Activated CD8-positive, alpha-beta memory T cell treated with anti-CD3 and anti-CD28 coated beads, Interleukin-2, amount 10 ng/mL, durations not matched to agents 7 days and 5 days (primary cell): ENCODE measurements around the gene ERC1. TPM values are rescaled to one million over a fixed set of nuclear protein-coding genes. Genes with fewer than 3 reads are reported as not detected.
"Not testable (repeated sequence)": the region's sequence is repeated elsewhere in the genome, so short reads cannot be mapped to it uniquely, and the experiment has no call there.

Source experiments
- ATAC-seq: fragments of 150-1000 bp; cut with Tn5 transposase; one replicate; pipeline ENCODE4 v1.10.0; 2021; ENCODE audit warnings: moderate library complexity
- CTCF ChIA-PET: fragments of 350-600 bp; sonication (Branson Sonifier 250); formaldehyde crosslinking; loops from one replicate; lab custom pipeline; 2021; ENCODE audit warnings: antibody characterized with exemption; lab: Charles Lee
- DNase-seq: peaks from one replicate; pipeline ENCODE4 v3.0.0-alpha.2; 2020
- H3K27ac Mint-ChIP-seq: one replicate; pipeline ENCODE4 v1.8.0; 2021; ENCODE audit warnings: mild to moderate bottlenecking, mixed read lengths
- H3K27me3 Mint-ChIP-seq: one replicate; pipeline ENCODE4 v1.8.0; 2021; ENCODE audit warnings: mixed read lengths
- H3K36me3 Mint-ChIP-seq: one replicate; pipeline ENCODE4 v1.8.0; 2021; ENCODE audit warnings: mild to moderate bottlenecking, mixed read lengths
- H3K4me1 Mint-ChIP-seq: one replicate; pipeline ENCODE4 v1.8.0; 2021; ENCODE audit warnings: mixed read lengths
- H3K4me3 Mint-ChIP-seq: one replicate; pipeline ENCODE4 v1.8.0; 2021; ENCODE audit warnings: mild to moderate bottlenecking, moderate library complexity, mixed read lengths
- H3K9me3 Mint-ChIP-seq: one replicate; pipeline ENCODE4 v1.8.0; 2022; ENCODE audit warnings: low read depth, mixed read lengths
- total RNA-seq, 2 experiments: library from RNA; stranded (reverse); gene quantifications; one replicate each; pipeline ENCODE4 v1.2.3, GENCODE V29; 2021

ERC1 gene
- total RNA-seq, 2 experiments from 2014 or later: 18.8 to 25.2 TPM

DNA sequence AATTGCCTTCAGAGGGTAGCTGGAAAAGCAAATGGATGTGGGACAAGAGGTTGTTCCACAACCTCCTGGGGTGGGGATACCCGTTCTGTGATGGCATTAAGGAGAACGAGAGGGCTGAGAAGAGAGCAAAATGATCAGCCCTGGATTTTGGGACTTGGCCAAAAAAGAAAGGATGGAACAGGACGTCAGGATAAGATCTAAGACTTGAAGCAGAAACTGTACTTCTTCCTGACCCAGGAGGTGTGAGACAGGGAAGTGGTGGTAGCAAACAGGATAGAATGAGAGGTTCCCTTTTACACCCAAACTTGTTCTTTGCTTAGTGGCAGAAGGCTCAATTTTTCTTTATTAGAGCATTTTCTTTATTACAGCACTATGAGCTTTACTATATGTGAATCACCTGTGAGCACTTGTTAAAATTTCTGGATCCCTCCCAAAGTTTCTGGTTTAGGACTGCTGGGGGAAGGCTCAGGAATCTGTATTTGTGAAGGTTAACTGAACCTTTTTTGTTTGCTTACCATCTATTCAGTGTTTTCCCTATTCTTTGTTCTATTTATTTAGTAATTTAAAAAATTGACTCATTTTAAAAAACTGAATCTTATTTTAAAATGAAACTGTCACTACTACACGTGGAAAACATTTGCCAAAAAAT is 59.2 kb downstream of the ERC1 start:
- ATAC-seq (no peak), DNase-seq (no peak)
- H3K36me3 Mint-ChIP-seq: no peaks in the 10 kb centered on the region
- H3K4me3 Mint-ChIP-seq: no peak overlapping the region
- no peaks in the 10 kb centered on the region for H3K9me3 Mint-ChIP-seq
- H3K27me3 Mint-ChIP-seq: no peaks in the 10 kb centered on the region
- CTCF ChIA-PET: no interaction called here
- H3K27ac Mint-ChIP-seq: no peak overlapping the region
- peaks cover 9% of the 10 kb centered on the region for H3K4me1 Mint-ChIP-seq

DNA sequence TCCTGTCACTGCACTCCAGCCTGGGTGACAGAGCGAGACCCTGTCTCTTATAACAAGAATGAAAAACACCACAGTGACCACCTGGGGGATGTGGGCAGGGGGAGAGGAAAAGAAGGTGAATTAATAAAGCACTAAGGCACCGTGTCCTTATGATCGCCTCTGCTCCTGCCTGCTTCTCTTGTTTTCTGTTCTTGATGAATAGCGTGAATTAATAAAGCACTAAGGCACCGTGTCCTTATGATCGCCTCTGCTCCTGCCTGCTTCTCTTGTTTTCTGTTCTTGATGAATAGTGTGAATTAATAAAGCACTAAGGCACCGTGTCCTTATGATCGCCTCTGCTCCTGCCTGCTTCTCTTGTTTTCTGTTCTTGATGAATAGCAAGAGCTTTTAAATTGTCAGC is 60.6 kb downstream of the ERC1 start:
- H3K4me1 Mint-ChIP-seq, H3K4me3 Mint-ChIP-seq, H3K27ac Mint-ChIP-seq, ATAC-seq, CTCF ChIA-PET, H3K9me3 Mint-ChIP-seq, DNase-seq, H3K36me3 Mint-ChIP-seq, H3K27me3 Mint-ChIP-seq: not testable (repeated sequence)

DNA sequence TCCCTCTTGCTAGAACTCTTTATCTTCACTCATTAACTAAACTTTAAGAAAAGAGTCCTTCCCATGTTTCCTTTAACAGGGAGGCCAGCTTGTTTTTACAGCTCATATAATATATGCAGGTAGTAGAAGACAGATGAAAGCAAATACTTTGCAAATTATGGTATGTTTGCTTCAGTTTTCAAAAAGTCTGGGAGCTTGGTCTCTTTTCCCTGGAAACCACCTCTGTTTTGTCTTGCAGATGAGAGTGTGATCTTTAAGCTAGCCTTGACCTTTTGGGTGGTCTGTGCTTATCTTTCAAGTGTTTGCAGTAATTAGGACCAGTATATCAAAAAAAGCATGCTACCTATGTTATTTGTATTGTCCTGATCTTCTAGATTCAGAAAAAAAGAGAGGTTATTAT is 62.7 kb downstream of the ERC1 start:
- H3K27me3 Mint-ChIP-seq: no peaks in the 10 kb centered on the region
- no peak overlapping the region for H3K4me3 Mint-ChIP-seq
- no peak overlapping the region for H3K27ac Mint-ChIP-seq
- CTCF ChIA-PET: interaction anchor here (1.2 kb wide), 1 partner anchor 39 kb away, joined by 3 read pairs; no protein-coding TSS in a partner anchor
- H3K9me3 Mint-ChIP-seq: peaks cover 2% of the 10 kb centered on the region
- peaks cover 7% of the 10 kb centered on the region for H3K36me3 Mint-ChIP-seq
- no peak for ATAC-seq
- peaks cover 4% of the 10 kb centered on the region for H3K4me1 Mint-ChIP-seq
- DNase-seq: no peak

DNA sequence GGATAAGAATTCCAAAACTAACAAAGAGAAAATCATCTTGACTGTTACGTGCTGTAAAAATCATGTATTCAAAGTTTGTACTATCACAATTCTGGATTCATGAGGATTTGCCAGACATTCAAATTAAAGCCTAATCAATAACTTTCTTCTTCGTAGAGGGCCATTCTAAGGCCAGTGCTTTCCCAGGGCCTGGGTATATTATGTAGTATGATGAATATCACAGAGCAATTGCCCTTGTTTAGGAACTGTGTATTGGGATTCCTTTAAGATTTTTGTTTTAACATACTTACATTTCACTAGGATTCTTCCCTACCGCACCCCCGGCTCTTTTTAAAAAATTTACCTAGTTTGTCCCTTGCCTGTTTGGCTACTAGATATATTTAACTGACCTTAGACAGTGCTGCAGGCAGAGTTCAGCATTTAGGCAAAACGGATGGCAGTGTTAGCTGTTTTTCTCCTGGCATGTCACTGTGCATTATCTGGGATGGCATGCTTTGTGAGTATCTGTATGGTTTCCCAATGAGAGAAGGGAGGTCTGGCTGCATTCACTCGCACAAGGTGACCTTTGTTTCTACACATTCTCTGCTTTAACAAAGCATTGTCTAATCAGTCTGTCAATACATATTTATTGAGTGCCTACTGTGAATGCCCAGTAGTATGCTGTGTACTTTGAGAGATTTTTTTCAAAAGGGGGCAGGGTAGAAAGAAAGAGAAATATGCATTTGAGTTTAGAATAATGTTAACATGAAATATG is 63.3 kb downstream of the ERC1 start:
- DNase-seq (no peak), ATAC-seq (no peak)
- CTCF ChIA-PET: no interaction called here
- H3K9me3 Mint-ChIP-seq: peaks cover 6% of the 10 kb centered on the region
- no peak overlapping the region for H3K27ac Mint-ChIP-seq
- peaks cover 12% of the 10 kb centered on the region for H3K36me3 Mint-ChIP-seq
- H3K27me3 Mint-ChIP-seq: no peaks in the 10 kb centered on the region
- H3K4me1 Mint-ChIP-seq: peaks cover 4% of the 10 kb centered on the region
- no peak overlapping the region for H3K4me3 Mint-ChIP-seq

DNA sequence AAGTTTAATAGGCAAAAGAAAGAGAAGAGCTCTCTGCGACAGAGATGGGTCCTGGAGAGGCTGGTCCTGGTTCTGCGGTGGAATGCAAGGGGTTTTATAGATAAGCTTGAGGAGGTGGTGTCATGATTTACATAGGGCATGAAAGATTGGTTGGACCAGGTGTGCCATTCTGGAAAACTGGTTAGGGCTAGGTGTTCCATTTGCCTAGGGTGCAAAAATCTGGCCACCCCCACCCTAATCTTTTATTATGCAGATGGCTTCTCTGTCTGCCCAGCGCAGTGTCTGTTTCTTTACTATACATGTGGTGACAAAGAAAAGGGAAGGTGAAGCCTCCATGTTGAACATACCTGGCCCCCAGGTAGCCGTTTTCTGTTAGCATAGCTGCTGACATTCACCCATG is 65.4 kb downstream of the ERC1 start:
- ATAC-seq (no peak), DNase-seq (no peak)
- H3K9me3 Mint-ChIP-seq: peaks cover 14% of the 10 kb centered on the region
- peaks cover 26% of the 10 kb centered on the region for H3K36me3 Mint-ChIP-seq
- H3K4me3 Mint-ChIP-seq: no peak overlapping the region
- no peaks in the 10 kb centered on the region for H3K27me3 Mint-ChIP-seq
- H3K4me1 Mint-ChIP-seq: no peaks in the 10 kb centered on the region
- H3K27ac Mint-ChIP-seq: no peak overlapping the region
- CTCF ChIA-PET: no interaction called here

DNA sequence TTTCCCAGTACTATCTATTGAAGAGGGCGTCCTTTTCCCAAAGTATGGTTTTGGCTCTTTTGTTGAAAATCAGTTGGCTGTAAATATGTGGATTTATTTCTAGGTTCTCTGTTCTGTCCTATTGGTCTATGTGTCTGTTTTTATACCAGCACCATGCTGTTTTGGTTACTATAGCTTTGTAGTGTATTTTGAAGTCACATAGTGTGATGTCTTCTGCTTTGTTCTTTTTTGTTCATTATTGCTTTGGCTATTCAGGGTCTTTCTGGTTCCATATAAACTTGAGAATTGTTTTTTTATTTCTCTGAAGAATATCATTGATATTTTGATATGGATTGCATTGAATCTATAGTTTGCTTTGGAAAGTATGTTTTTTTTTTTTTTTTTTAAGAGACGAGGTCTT is 67.4 kb downstream of the ERC1 start:
- no peaks in the 10 kb centered on the region for H3K4me1 Mint-ChIP-seq
- H3K27me3 Mint-ChIP-seq: no peaks in the 10 kb centered on the region
- H3K36me3 Mint-ChIP-seq: peaks cover 34% of the 10 kb centered on the region
- H3K4me3 Mint-ChIP-seq: no peak overlapping the region
- no peak overlapping the region for H3K27ac Mint-ChIP-seq
- DNase-seq (no peak), ATAC-seq (no peak)
- CTCF ChIA-PET: interaction anchor here (0.7 kb wide), 1 partner anchor 27 kb away, joined by 4 read pairs; no protein-coding TSS in a partner anchor
- H3K9me3 Mint-ChIP-seq: peaks cover 21% of the 10 kb centered on the region

DNA sequence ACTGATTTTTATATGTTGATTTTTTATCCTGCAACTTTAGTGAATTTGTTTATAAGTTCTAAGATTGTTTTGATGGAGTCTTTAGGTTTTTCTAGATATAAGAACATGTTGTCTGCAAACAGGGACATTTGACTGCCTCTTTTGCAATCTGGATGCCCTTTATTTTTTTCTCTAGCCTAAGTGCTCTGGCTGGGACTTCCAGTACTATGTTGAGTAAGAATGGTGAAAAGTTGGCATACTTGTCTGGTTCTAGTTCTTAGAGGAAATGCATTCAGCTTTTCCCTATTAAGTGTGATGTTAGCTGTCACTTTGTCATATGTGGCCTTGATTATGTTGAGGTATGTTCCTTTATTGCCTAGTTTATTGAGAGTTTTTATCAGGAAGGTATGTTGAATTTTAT is 68.1 kb downstream of the ERC1 start:
- CTCF ChIA-PET: interaction anchor here (0.7 kb wide), 1 partner anchor 28 kb away, joined by 4 read pairs; no protein-coding TSS in a partner anchor
- Mint-ChIP-seq H3K9me3 (peaks cover 26% of the 10 kb centered on the region), H3K4me1 (no peaks in the 10 kb centered on the region), H3K36me3 (peaks cover 40% of the 10 kb centered on the region), H3K4me3 (no peak overlapping the region), H3K27ac (no peak overlapping the region), H3K27me3 (no peaks in the 10 kb centered on the region)
- DNase-seq: no peak
- ATAC-seq: no peak

DNA sequence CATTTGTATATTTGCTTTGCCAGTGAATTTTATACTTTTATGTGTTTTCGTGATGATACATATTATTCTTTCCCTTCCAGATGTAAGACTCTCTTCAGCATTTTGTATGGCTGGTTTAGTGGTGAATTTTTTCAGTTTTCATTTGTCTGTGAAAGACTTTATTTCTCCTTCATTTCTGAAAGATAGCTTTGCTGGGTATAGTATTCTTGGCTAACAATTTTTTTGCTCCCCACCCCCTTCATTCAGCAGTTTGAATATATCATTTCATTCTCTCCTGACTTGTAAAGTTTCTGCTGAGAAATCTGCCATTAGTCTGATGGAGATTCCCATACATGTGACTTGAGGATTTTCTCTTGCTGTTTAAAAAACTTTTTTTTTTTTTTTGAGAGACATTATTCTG is 72.8 kb downstream of the ERC1 start:
- Mint-ChIP-seq H3K4me1 (no peaks in the 10 kb centered on the region), H3K27ac (no peak overlapping the region), H3K36me3 (peaks cover 37% of the 10 kb centered on the region), H3K9me3 (peaks cover 27% of the 10 kb centered on the region), H3K4me3 (no peak overlapping the region), H3K27me3 (no peaks in the 10 kb centered on the region)
- DNase-seq (no peak), ATAC-seq (no peak)
- CTCF ChIA-PET: interaction anchor here (0.9 kb wide), 1 partner anchor 29 kb away, joined by 3 read pairs; no protein-coding TSS in a partner anchor

DNA sequence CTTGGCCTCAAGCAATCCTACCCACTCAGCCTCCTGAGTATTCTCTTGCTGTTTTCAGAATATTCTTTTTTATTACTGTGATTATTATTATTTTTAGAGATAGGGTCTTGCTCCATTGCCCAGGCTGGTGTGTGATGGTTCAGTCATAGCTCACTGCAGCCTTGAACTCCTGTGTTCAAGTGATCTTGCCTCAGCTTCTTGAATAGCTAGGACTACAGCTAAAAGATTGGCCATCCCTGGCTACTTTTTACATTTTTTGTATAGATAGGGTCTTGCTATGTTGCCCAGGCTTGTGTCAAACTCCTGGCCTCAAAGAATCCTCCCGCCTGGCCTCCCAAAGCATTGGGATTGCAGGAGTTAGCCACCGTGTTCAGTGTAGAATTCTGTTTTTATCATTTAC is 73.3 kb downstream of the ERC1 start:
- Mint-ChIP-seq H3K27me3 (no peaks in the 10 kb centered on the region), H3K27ac (no peak overlapping the region), H3K4me3 (no peak overlapping the region), H3K36me3 (peaks cover 33% of the 10 kb centered on the region), H3K4me1 (no peaks in the 10 kb centered on the region), H3K9me3 (peaks cover 24% of the 10 kb centered on the region)
- no peak for DNase-seq
- CTCF ChIA-PET: interaction anchor here (0.9 kb wide), 1 partner anchor 29 kb away, joined by 3 read pairs; no protein-coding TSS in a partner anchor
- ATAC-seq: no peak

DNA sequence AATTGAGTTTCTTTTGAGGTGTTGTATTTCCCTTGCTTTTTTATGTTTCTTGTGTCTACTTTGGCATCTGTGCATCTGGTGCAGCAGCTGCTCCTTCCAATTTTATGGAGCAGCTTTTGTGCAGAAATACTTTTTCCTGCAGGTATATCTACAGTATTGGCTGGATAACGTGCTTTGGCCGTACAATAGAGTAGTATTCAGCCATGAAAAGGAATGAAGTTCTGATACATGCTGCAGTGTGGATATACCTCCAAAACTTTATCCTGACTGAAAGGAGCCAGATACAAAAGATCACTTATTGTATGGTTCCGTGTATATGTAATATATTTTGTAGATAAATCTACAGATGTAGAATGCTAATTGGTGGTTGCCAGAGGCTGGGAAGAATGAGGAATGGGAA is 74.6 kb downstream of the ERC1 start:
- no peaks in the 10 kb centered on the region for H3K27me3 Mint-ChIP-seq
- H3K9me3 Mint-ChIP-seq: peaks cover 19% of the 10 kb centered on the region
- H3K4me3 Mint-ChIP-seq: no peak overlapping the region
- no peaks in the 10 kb centered on the region for H3K4me1 Mint-ChIP-seq
- peaks cover 24% of the 10 kb centered on the region for H3K36me3 Mint-ChIP-seq
- no peak overlapping the region for H3K27ac Mint-ChIP-seq
- ATAC-seq (no peak), DNase-seq (no peak)
- CTCF ChIA-PET: no interaction called here

DNA sequence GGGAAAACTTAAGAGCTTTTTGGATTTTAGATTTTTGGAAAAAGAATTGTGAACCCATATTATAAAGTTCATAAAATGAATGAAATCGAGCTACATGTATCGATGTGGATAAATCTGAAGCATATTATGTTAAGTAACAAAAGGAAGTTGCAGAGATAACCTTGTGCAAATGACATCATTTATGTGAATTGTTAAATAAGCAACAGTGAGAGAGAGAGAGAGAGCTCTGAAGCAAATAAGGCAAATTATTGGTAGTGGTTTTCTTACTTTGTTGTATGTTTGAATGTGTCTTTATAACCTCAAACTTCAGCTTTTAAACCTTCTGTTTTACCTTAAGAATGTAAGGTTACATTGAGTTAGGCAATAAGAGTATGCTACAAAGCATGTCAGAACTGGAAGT is 78.8 kb downstream of the ERC1 start:
- Mint-ChIP-seq H3K36me3 (peaks cover 4% of the 10 kb centered on the region), H3K9me3 (no peaks in the 10 kb centered on the region), H3K27me3 (no peaks in the 10 kb centered on the region), H3K4me1 (no peaks in the 10 kb centered on the region), H3K4me3 (no peak overlapping the region), H3K27ac (no peak overlapping the region)
- CTCF ChIA-PET: no interaction called here
- ATAC-seq: no peak
- no peak for DNase-seq

DNA sequence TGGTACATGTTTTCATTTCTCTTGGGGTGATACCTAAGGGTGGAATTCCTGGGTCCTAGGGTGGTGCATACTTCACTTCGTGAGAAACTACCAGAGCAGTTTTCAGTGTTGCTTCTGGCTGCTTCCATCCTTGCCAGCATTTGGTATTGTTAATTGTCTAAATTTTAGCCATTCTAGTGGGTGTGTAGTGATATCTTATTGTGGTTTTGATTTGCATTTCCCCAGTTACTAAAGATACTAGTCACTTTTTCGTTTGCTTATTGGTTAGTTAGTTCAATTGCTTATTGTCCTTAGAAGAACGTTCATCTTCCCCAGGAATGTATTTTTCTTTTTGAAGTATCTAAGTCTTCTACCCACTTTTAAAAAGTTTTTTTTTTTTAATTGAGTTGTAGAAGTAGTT is 80.2 kb downstream of the ERC1 start:
- CTCF ChIA-PET: no interaction called here
- Mint-ChIP-seq H3K27ac (no peak overlapping the region), H3K36me3 (no peaks in the 10 kb centered on the region), H3K9me3 (no peaks in the 10 kb centered on the region), H3K27me3 (no peaks in the 10 kb centered on the region), H3K4me3 (no peak overlapping the region), H3K4me1 (no peaks in the 10 kb centered on the region)
- no peak for DNase-seq
- no peak for ATAC-seq

DNA sequence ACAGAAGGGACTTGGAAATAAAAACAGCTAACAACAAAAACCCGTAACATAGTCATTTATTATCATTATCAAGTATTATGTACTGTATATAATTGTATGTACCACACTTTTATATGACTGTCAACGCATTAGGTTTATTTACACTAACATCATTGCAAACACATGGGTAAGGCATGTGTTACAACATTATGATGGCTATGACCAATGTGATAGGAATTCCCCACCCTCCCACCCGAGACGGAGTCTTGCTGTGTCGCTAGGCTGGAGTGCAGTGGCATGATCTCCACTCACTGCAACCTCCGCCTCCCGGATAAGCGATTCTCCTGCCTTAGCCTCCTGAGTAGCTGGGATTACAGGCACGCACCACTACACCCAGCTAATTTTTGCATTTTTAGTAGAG is 82.6 kb downstream of the ERC1 start:
- H3K4me1 Mint-ChIP-seq: no peaks in the 10 kb centered on the region
- CTCF ChIA-PET: no interaction called here
- H3K27me3 Mint-ChIP-seq: no peaks in the 10 kb centered on the region
- no peak for DNase-seq
- H3K27ac Mint-ChIP-seq: no peak overlapping the region
- no peak for ATAC-seq
- no peaks in the 10 kb centered on the region for H3K36me3 Mint-ChIP-seq
- H3K9me3 Mint-ChIP-seq: no peaks in the 10 kb centered on the region
- H3K4me3 Mint-ChIP-seq: no peak overlapping the region
